ENCODE measurements around the gene PSTPIP1. TPM values are rescaled to one million over a fixed set of nuclear protein-coding genes. Genes with fewer than 3 reads are reported as not detected.
A peak's percentile ranks its signal among the peaks of the same experiment; 100 is the strongest.

The PSTPIP1 gene
- total RNA-seq, 1 donor from 2014 or later, result not detected

GRCh38 chr15:77035584-77035983 is 40.7 kb downstream of the PSTPIP1 start:
- no peak overlapping the region for H3K27ac Mint-ChIP-seq (ENCODE audit: unreplicated experiment)
- H3K9me3 Mint-ChIP-seq (ENCODE audit: unreplicated experiment), result no peaks in the 10 kb centered on the region
- H3K9ac ChIP-seq (ENCODE audit: low read length), result no peak overlapping the region
- no peak for FAIRE-seq
- H3K4me3 Mint-ChIP-seq (ENCODE audit: unreplicated experiment), result no peak overlapping the region
- peaks cover under 1% of the 10 kb centered on the region for H4K20me1 ChIP-seq (ENCODE audit: insufficient read depth, low read length)
- H3K4me1 Mint-ChIP-seq (ENCODE audit: low read depth, unreplicated experiment), result peaks cover 4% of the 10 kb centered on the region
- no peaks in the 10 kb centered on the region for H3K4me1 ChIP-seq (ENCODE audit: insufficient read depth, low read length)
- no peak overlapping the region for H3K4me3 ChIP-seq (ENCODE audit: insufficient read depth, low read depth, low read length)
- no peaks in the 10 kb centered on the region for H3K27me3 ChIP-seq (ENCODE audit: insufficient read depth, low read length)
- H3K27ac ChIP-seq (ENCODE audit: low read depth, low read length), result no peak overlapping the region
- peaks cover 12% of the 10 kb centered on the region for H3K36me3 Mint-ChIP-seq (ENCODE audit: low read depth, unreplicated experiment)
- DNase-seq (ENCODE audit: low read depth), result no peak
- no peaks in the 10 kb centered on the region for H3K36me3 ChIP-seq (ENCODE audit: insufficient read depth, low read length)
- no peak overlapping the region for H2AFZ ChIP-seq (ENCODE audit: low read depth, low read length)
- H3K27me3 Mint-ChIP-seq (ENCODE audit: low read depth, unreplicated experiment), result no peaks in the 10 kb centered on the region
- no peak overlapping the region for H3K4me2 ChIP-seq (ENCODE audit: low read length)
- TF ChIP-seq EZH2 (IDR thresholded peaks at IDR 0.05; ENCODE audit: insufficient read depth, low read length) (no peak), CTCF (IDR thresholded peaks at IDR 0.05; ENCODE audit: insufficient read depth, low read depth, low read length) (no peak)
- H3K79me2 ChIP-seq (ENCODE audit: insufficient read depth, low read length), result no peaks in the 10 kb centered on the region
- no peaks in the 10 kb centered on the region for H3K9me3 ChIP-seq (ENCODE audit: insufficient read depth, low read depth, low read length)

GRCh38 chr15:77035999-77036471 is 41.1 kb downstream of the PSTPIP1 start:
- no peak overlapping the region for H3K9ac ChIP-seq (ENCODE audit: low read length)
- FAIRE-seq (no peak), DNase-seq (ENCODE audit: low read depth) (no peak)
- H3K4me1 ChIP-seq (ENCODE audit: insufficient read depth, low read length), result no peaks in the 10 kb centered on the region
- Mint-ChIP-seq H3K36me3 (ENCODE audit: low read depth, unreplicated experiment) (peaks cover 13% of the 10 kb centered on the region), H3K9me3 (ENCODE audit: unreplicated experiment) (no peaks in the 10 kb centered on the region), H3K27ac (ENCODE audit: unreplicated experiment) (peak overlapping the region; percentile 58), H3K27me3 (ENCODE audit: low read depth, unreplicated experiment) (no peaks in the 10 kb centered on the region), H3K4me3 (ENCODE audit: unreplicated experiment) (no peak overlapping the region), H3K4me1 (ENCODE audit: low read depth, unreplicated experiment) (peaks cover 4% of the 10 kb centered on the region)
- no peak overlapping the region for H3K4me3 ChIP-seq (ENCODE audit: insufficient read depth, low read depth, low read length)
- no peaks in the 10 kb centered on the region for H3K36me3 ChIP-seq (ENCODE audit: insufficient read depth, low read length)
- H3K4me2 ChIP-seq (ENCODE audit: low read length), result no peak overlapping the region
- H3K79me2 ChIP-seq (ENCODE audit: insufficient read depth, low read length), result no peaks in the 10 kb centered on the region
- no peak overlapping the region for H2AFZ ChIP-seq (ENCODE audit: low read depth, low read length)
- H4K20me1 ChIP-seq (ENCODE audit: insufficient read depth, low read length), result peaks cover 5% of the 10 kb centered on the region
- no peaks in the 10 kb centered on the region for H3K9me3 ChIP-seq (ENCODE audit: insufficient read depth, low read depth, low read length)
- no peak overlapping the region for H3K27ac ChIP-seq (ENCODE audit: low read depth, low read length)
- no peak for TF ChIP-seq EZH2 (IDR thresholded peaks at IDR 0.05; ENCODE audit: insufficient read depth, low read length)
- TF ChIP-seq CTCF (IDR thresholded peaks at IDR 0.05; ENCODE audit: insufficient read depth, low read depth, low read length), result no peak
- H3K27me3 ChIP-seq (ENCODE audit: insufficient read depth, low read length), result no peaks in the 10 kb centered on the region

GRCh38 chr15:77036537-77037387 is 41.8 kb downstream of the PSTPIP1 start:
- no peak overlapping the region for H3K4me3 Mint-ChIP-seq (ENCODE audit: unreplicated experiment)
- H3K27ac ChIP-seq (ENCODE audit: low read depth, low read length), result no peak overlapping the region
- peaks cover 5% of the 10 kb centered on the region for H4K20me1 ChIP-seq (ENCODE audit: insufficient read depth, low read length)
- FAIRE-seq, result no peak
- no peaks in the 10 kb centered on the region for H3K36me3 ChIP-seq (ENCODE audit: insufficient read depth, low read length)
- peaks cover 13% of the 10 kb centered on the region for H3K36me3 Mint-ChIP-seq (ENCODE audit: low read depth, unreplicated experiment)
- DNase-seq (ENCODE audit: low read depth), result no peak
- H3K9ac ChIP-seq (ENCODE audit: low read length), result no peak overlapping the region
- no peaks in the 10 kb centered on the region for H3K27me3 ChIP-seq (ENCODE audit: insufficient read depth, low read length)
- no peaks in the 10 kb centered on the region for H3K4me1 ChIP-seq (ENCODE audit: insufficient read depth, low read length)
- peaks cover 4% of the 10 kb centered on the region for H3K4me1 Mint-ChIP-seq (ENCODE audit: low read depth, unreplicated experiment)
- H2AFZ ChIP-seq (ENCODE audit: low read depth, low read length), result no peak overlapping the region
- H3K79me2 ChIP-seq (ENCODE audit: insufficient read depth, low read length), result no peaks in the 10 kb centered on the region
- H3K4me2 ChIP-seq (ENCODE audit: low read length), result no peak overlapping the region
- no peak overlapping the region for H3K4me3 ChIP-seq (ENCODE audit: insufficient read depth, low read depth, low read length)
- H3K9me3 ChIP-seq (ENCODE audit: insufficient read depth, low read depth, low read length), result no peaks in the 10 kb centered on the region
- no peaks in the 10 kb centered on the region for H3K9me3 Mint-ChIP-seq (ENCODE audit: unreplicated experiment)
- no peak for TF ChIP-seq EZH2 (IDR thresholded peaks at IDR 0.05; ENCODE audit: insufficient read depth, low read length)
- TF ChIP-seq CTCF (IDR thresholded peaks at IDR 0.05; ENCODE audit: insufficient read depth, low read depth, low read length), result no peak
- H3K27me3 Mint-ChIP-seq (ENCODE audit: low read depth, unreplicated experiment), result no peaks in the 10 kb centered on the region
- H3K27ac Mint-ChIP-seq (ENCODE audit: unreplicated experiment), result no peak overlapping the region
